Caco-2 (cell line): ENCODE data around the gene CLIP2. TPM values are rescaled to one million over a fixed set of nuclear protein-coding genes. Genes with fewer than 3 reads are reported as not detected.
"Not testable (repeated sequence)": the region's sequence is repeated elsewhere in the genome, so short reads cannot be mapped to it uniquely, and the experiment has no call there.

Experiments used
- BruUV-seq: library from RNA; stranded (reverse); fragments of 400-500 nt; replicated peaks from 2 replicates; lab custom pipeline; 2021; lab: Mats Ljungman, UMichigan
- CTCF ChIA-PET: fragments of 300-600 bp; sonication (Branson Sonifier 250); formaldehyde crosslinking; loops from one replicate; lab custom pipeline; 2022; ENCODE audit warnings: antibody characterized with exemption; lab: Charles Lee
- POLR2A ChIA-PET: fragments of 300-600 bp; sonication (Branson Sonifier 250); formaldehyde crosslinking; loops from one replicate; lab custom pipeline; 2022; ENCODE audit warnings: antibody characterized with exemption; lab: Charles Lee
- DNase-seq, 2 experiments: peaks; one replicate each; pipeline versions ENCODE4 v3.0.0 to v3.0.0-alpha.2; 2020 to 2022
- H3K27me3 ChIP-seq: replicated peaks from 2 replicates; pipeline ENCODE4 v1.6.0; 2011; ENCODE audit warnings: low read length; ENCODE audit not compliant: control insufficient read depth, insufficient read depth
- H3K36me3 ChIP-seq: 2 replicates; pipeline ENCODE4 v1.5.1; 2011; ENCODE audit warnings: low read length; ENCODE audit not compliant: control insufficient read depth, insufficient read depth
- H3K4me1 ChIP-seq: fragments of 250-450 bp; sonication (Bioruptor Pico); 2 replicates; pipeline ENCODE4 v1.5.1; 2020; ENCODE audit warnings: mild to moderate bottlenecking
- H3K4me3 ChIP-seq: 2 replicates; pipeline ENCODE4 v1.5.1; 2011; ENCODE audit warnings: low read depth, mild to moderate bottlenecking, control low read depth, low read length
- H3K9me3 ChIP-seq: fragments of 250-450 bp; sonication (Bioruptor Pico); 2 replicates; pipeline ENCODE4 v1.5.1; 2020; ENCODE audit warnings: mild to moderate bottlenecking, moderate library complexity
- H3K27ac Mint-ChIP-seq: one replicate; pipeline ENCODE4 v1.8.0; 2022; ENCODE audit warnings: mixed read lengths; ENCODE audit not compliant: unreplicated experiment
- H3K27me3 Mint-ChIP-seq: one replicate; pipeline ENCODE4 v1.8.0; 2022; ENCODE audit warnings: mixed read lengths; ENCODE audit not compliant: insufficient read depth, unreplicated experiment
- H3K36me3 Mint-ChIP-seq: one replicate; pipeline ENCODE4 v1.8.0; 2022; ENCODE audit warnings: mild to moderate bottlenecking, mixed read lengths; ENCODE audit not compliant: insufficient read depth, unreplicated experiment
- H3K4me1 Mint-ChIP-seq: one replicate; pipeline ENCODE4 v1.8.0; 2022; ENCODE audit warnings: low read depth, mixed read lengths; ENCODE audit not compliant: unreplicated experiment
- H3K4me3 Mint-ChIP-seq: one replicate; pipeline ENCODE4 v1.8.0; 2022; ENCODE audit warnings: mild to moderate bottlenecking, moderate library complexity, mixed read lengths; ENCODE audit not compliant: unreplicated experiment
- H3K9me3 Mint-ChIP-seq: one replicate; pipeline ENCODE4 v1.8.0; 2022; ENCODE audit warnings: mixed read lengths; ENCODE audit not compliant: unreplicated experiment
- intact Hi-C: fragments of 100-400 bp; cut with micrococcal nuclease; formaldehyde crosslinking; loops from one replicate; pipeline ENCODE4 v1.10.0; 2022; ENCODE audit not compliant: unreplicated experiment
- total RNA-seq: library from RNA; stranded (reverse); gene quantifications from 2 replicates; pipeline ENCODE4 v1.2.3, GENCODE V29; 2022
- TF ChIP-seq, protein P1 (sequence below), 2 experiments: fragments of 200-600 bp in 1 of 2; IDR thresholded peaks; 1 replicate in 1 of 2; 2 replicates in 1 of 2; pipeline versions ENCODE4 v1.5.1 to v1.8.0; 2011 to 2022; ENCODE audit warnings: antibody characterized with exemption in 1 of 2, control low read depth in 1 of 2, inconsistent platforms in 1 of 2, low read depth in 1 of 2, low read length in 1 of 2, mild to moderate bottlenecking in 1 of 2, moderate library complexity in 1 of 2; ENCODE audit not compliant: insufficient read depth in 1 of 2, severe bottlenecking in 1 of 2, unreplicated experiment in 1 of 2

CLIP2 gene
- total RNA-seq, 1 experiment from 2014 or later: 19.5 TPM

GRCh38 chr7:74338366-74339108 lies 49.3 kb downstream of the CLIP2 start:
- TF ChIP-seq, protein P1, sequence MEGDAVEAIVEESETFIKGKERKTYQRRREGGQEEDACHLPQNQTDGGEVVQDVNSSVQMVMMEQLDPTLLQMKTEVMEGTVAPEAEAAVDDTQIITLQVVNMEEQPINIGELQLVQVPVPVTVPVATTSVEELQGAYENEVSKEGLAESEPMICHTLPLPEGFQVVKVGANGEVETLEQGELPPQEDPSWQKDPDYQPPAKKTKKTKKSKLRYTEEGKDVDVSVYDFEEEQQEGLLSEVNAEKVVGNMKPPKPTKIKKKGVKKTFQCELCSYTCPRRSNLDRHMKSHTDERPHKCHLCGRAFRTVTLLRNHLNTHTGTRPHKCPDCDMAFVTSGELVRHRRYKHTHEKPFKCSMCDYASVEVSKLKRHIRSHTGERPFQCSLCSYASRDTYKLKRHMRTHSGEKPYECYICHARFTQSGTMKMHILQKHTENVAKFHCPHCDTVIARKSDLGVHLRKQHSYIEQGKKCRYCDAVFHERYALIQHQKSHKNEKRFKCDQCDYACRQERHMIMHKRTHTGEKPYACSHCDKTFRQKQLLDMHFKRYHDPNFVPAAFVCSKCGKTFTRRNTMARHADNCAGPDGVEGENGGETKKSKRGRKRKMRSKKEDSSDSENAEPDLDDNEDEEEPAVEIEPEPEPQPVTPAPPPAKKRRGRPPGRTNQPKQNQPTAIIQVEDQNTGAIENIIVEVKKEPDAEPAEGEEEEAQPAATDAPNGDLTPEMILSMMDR (IDR thresholded peaks at IDR 0.05; ENCODE audit: insufficient read depth in 1 of 2, low read depth in 1 of 2, low read length in 1 of 2, severe bottlenecking in 1 of 2, unreplicated experiment in 1 of 2): no peak
- BruUV-seq: no TSS peak
- no peaks in the 10 kb centered on the region for H3K27me3 ChIP-seq
- intact Hi-C loops: no loop called here
- Mint-ChIP-seq H3K27ac (no peak overlapping the region), H3K4me3 (no peak overlapping the region), H3K36me3 (peaks cover 18% of the 10 kb centered on the region), H3K4me1 (no peaks in the 10 kb centered on the region), H3K27me3 (no peaks in the 10 kb centered on the region), H3K9me3 (no peaks in the 10 kb centered on the region)
- CTCF ChIA-PET: no interaction called here
- POLR2A ChIA-PET: no interaction called here
- H3K9me3 ChIP-seq: no peaks in the 10 kb centered on the region
- no peak overlapping the region for H3K4me3 ChIP-seq
- H3K4me1 ChIP-seq: no peaks in the 10 kb centered on the region
- H3K36me3 ChIP-seq: no peaks in the 10 kb centered on the region
- no peak for DNase-seq

GRCh38 chr7:74339648-74340047 lies 50.4 kb downstream of the CLIP2 start:
- H3K9me3 Mint-ChIP-seq, DNase-seq, H3K4me1 Mint-ChIP-seq, H3K9me3 ChIP-seq, CTCF ChIA-PET, H3K4me1 ChIP-seq, H3K36me3 ChIP-seq, H3K27me3 ChIP-seq, H3K27me3 Mint-ChIP-seq, H3K4me3 Mint-ChIP-seq, H3K4me3 ChIP-seq, POLR2A ChIA-PET, BruUV-seq, intact Hi-C loops, H3K27ac Mint-ChIP-seq: not testable (repeated sequence)
- peaks cover 21% of the 10 kb centered on the region for H3K36me3 Mint-ChIP-seq

- no peaks in the 10 kb centered on the region for H3K36me3 ChIP-seq
- Mint-ChIP-seq H3K4me3 (no peak overlapping the region), H3K27ac (no peak overlapping the region), H3K4me1 (no peaks in the 10 kb centered on the region), H3K27me3 (no peaks in the 10 kb centered on the region), H3K9me3 (no peaks in the 10 kb centered on the region), H3K36me3 (peaks cover 34% of the 10 kb centered on the region)
- TF ChIP-seq, protein P1 (IDR thresholded peaks at IDR 0.05; ENCODE audit: insufficient read depth in 1 of 2, low read depth in 1 of 2, low read length in 1 of 2, severe bottlenecking in 1 of 2, unreplicated experiment in 1 of 2): no peak
- H3K9me3 ChIP-seq: no peaks in the 10 kb centered on the region
- no TSS peak for BruUV-seq
- DNase-seq: no peak
- ChIA-PET CTCF (no interaction called here), POLR2A (no interaction called here)
- intact Hi-C loops: no loop called here
- no peak overlapping the region for H3K4me3 ChIP-seq
- H3K4me1 ChIP-seq: no peaks in the 10 kb centered on the region
- no peaks in the 10 kb centered on the region for H3K27me3 ChIP-seq
Measured at GRCh38 chr7:74343281-74344131, 54.3 kb downstream of the CLIP2 start.
